GM19193 (cell line): ENCODE measurements around the gene CFLAR.
A peak's percentile ranks its signal among the peaks of the same experiment; 100 is the strongest.

ENCODE experiments used
- POLR2A ChIP-seq: IDR thresholded peaks from 4 replicates; pipeline ENCODE4 v1.6.1; 2011; ENCODE audit not compliant: insufficient read depth, insufficient read length; ENCODE audit errors: extremely low read depth

Gene CFLAR

DNA sequence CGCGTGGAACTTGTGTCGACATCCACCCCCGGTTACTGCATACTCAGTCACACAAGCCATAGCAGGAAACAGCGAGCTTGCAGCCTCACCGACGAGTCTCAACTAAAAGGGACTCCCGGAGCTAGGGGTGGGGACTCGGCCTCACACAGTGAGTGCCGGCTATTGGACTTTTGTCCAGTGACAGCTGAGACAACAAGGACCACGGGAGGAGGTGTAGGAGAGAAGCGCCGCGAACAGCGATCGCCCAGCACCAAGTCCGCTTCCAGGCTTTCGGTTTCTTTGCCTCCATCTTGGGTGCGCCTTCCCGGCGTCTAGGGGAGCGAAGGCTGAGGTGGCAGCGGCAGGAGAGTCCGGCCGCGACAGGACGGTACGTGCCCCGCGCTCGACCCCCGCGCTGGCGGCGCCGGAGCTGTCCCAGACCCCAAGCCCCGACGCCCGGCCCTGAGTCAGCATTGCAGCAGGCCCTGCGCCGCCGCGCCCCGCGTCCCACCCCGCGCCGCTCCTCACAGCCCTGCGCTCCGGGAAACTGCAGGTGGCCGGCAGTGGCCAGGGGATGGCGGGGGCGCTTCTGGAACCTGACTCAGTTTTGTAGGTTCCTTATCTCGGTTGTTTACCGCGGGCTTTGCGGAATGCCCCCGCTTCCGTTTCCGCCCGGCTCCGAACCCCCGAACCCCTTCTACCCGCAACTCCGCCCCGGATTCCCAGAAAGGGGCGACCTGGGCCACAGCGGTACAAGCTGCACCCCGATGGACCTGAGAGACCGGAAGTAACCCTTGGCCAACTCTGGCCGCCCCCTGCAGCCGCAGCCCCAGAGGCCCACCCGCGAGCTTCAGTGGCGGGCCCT is at the start of gene CFLAR:
TSS of gene CFLAR (plus strand) at position 50 of the 844 bp plus-strand sequence. CDS start 13,702 bp downstream, outside the sequence.
- peak; percentile 93 for TF ChIP-seq POLR2A

DNA sequence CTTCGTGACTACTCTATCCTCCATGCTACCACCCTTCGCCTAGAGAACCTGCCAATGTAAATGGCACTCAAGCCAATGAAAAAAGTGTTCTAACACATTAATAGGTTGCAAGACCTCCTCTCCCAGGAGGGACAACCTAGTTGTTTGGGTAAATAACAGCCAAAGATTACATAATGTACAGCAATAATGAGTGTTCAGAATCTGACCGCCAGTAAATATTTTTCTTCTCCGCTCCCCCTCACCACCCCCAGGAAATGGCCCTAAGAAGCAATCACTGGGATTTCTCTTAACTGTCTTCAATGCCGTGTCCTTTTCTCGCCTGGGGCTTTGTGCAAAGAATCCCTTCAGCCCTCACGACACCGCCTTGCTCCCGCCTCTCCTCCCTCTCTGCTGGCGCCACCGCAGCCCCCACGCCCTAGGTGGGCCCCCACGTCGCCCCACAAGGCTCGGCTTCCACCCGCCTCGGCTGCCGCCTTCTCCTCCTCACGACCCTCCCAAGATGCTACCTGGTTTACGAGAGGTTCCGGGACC is 45.0 kb upstream of the CFLAR start:
- no peak for TF ChIP-seq POLR2A

DNA sequence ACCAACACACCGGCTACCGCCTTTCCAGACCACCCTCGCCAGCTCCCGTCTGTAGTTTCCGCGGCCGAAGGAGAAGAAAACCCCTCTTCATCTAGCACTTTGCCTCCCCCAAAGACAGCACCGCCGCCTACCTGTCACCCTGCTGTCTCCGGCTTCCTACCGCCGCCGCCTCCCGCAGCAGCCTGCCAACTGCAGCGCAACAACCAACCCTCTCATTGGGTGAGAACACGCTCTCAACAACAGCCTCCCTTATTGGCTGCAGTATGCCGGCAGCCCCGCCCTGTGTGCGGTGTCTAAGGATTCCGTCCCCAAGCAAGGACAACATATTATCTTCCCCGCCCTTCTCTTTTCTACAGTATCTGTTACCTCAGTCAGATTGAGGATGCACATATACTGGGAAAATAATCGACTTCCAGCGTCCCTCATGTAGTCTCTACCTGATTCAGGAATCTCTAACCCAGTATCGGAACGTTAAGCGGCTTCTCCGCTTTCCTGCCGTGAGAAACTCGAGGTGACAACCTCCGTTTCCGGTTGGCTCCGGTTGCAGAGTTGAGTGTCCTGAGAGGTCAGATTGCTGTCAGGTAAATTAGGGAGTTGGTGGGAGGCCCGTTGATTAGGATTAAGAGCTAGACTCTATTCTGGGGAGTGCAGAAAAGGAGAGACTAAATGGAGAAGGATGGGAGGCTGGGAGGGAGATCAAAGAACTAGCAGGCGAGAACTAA is 44.3 kb upstream of the CFLAR start, which contains the start of the genes HYCC2 and NDUFB3:
TSS of gene HYCC2 (minus strand) at position 193 of the 722 bp plus-strand sequence. CDS start 47,662 bp downstream, outside the sequence.
TSS of gene NDUFB3 (plus strand) at position 523 of the 722 bp plus-strand sequence. CDS start 6,882 bp downstream, outside the sequence.
- TF ChIP-seq POLR2A, result peak; percentile 72

DNA sequence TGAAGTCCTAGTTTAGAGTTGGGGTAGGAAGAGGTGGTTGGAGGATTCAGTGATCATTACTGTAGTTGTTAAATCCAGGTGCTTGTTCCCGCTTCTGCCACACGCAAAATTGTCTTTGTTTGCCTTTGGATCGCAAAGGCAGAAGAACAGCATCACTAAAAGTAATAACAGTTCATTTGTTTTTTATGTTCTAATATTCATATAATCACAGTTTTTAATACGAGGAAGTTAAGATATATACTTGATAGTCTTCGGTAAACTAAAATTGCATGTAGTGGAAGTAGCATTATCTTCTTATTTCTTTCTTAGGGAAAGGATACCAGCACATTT is 43.8 kb upstream of the CFLAR start:
- TF ChIP-seq POLR2A, result no peak

DNA sequence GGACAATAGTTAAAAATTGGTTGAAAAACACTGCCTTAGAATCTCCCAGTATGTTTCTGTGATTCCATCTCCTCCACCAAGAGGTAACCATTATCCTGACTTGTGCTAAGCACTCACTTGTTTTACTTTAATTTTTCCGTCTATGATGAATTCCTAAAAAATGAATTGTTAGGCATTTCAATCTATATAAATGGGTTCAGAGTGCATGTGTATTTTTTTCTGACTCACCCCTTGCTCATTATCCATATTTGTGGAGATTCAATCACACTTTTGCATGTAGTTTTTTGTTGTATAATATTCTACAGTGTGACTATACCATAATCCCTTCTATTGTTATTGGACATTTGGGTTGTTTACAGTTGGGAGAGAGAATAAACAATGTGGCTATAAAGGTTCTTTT is 42.9 kb upstream of the CFLAR start:
- no peak for TF ChIP-seq POLR2A

DNA sequence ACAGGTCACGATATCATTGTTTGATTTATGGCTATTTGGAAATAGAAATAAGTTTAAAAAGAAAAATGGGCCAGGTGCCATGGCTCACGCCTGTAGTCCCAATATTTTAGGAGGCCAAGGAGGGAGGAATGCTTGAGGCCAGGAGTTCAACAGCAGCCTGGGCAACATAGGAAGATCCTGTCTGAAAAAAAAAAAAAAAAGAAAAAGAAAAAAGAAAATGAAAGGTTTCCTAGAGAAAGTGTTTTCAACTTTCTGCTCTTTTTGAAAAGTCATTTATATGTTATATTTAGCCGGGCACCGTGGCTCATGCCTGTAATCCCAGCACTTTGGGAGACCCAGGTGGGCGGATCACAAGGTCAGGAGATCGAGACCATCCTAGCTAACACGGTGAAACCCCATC is 41.0 kb upstream of the CFLAR start:
- TF ChIP-seq POLR2A, result no peak

DNA sequence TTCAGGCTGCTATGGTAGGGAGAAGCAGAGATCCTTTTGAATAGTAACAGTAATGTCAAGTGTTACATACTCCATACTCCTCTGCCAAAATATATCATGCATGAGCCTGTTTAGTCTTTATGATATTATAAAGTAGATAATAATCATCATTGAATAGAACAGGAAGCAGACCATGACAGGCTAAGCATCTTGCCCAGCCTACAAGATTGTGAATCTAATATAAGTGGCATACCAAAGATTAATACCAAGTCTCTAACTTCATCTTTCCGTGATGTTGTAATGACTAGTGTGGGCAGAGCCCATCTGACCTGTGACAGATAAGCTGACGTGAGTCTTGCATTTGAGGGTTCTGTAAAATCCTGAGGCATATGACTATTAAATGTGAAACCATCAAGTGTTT is 31.1 kb upstream of the CFLAR start:
- TF ChIP-seq POLR2A, result no peak

DNA sequence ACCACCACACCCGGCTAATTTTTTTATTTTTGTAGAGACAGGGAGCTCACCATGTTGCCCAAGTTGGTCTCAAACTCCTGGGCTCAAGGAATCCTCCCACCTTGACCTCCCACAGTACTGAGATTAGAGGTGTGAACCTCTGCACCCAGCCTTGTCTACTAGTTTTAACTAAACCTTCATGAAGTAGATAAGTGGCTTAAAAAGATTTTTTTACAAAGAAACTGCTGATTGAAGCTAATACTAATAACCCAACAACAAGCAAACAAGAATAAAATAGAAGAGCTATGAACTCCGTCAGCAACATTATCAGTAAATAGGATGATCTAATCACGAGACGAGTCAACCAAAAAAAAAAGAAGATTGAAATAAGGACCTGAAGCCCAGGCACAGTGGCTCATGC is 25.4 kb upstream of the CFLAR start:
- no peak for TF ChIP-seq POLR2A

DNA sequence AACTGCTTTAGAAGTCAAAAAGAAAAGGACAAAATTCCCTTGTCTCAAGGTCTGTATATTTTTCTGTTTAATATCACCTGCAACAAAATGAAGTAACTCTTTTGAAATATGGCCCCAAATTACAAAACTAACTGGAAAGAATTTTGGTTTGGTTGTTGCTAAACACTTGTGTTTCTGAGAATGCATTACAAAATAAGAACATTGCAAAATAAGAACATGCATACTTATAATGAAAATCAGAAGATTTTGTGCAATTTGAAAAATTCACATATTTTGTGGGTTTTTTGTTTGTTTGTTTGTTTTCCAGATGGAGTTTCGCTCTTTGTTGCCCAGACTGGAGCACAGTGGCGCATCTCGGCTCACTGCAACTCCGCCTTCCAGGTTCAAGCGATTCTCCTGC is 22.4 kb upstream of the CFLAR start:
- no peak for TF ChIP-seq POLR2A

DNA sequence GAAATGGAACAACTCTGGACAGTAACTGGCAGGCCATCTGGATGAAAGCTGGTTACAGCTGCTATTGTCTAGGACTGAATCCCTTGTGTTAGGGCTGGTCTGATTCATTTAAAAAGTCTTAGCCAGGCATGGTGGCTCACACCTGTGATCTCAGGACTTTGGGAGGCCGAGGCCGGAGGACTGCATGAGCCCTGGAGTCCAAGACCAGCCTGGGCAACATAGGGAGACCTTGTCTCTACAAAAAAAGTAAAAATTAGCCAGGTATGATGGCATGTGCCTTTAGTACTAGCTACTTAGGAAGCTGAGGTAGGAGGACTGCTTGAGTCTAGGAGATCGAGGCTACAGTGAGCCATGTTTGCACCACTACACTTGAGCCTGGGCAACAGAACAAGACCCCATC is 15.5 kb upstream of the CFLAR start:
- TF ChIP-seq POLR2A, result no peak

DNA sequence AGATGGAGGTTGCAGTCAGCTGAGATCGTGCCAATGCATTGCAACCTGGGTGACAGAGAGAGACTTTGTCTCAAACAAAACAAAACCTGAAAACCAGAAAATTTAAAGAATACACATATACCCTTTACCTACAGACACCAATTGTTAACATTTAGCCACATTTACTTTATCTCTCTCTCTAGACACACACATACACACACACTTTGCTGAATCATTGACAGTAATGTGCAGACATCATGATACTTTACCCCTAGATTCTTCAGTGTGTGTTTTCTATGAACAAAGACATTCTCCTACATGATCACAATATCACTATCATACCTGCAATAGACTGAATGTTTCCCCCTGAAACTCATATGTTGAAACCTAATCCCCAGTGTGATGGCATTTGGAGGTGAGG is 10.2 kb upstream of the CFLAR start:
- no peak for TF ChIP-seq POLR2A

DNA sequence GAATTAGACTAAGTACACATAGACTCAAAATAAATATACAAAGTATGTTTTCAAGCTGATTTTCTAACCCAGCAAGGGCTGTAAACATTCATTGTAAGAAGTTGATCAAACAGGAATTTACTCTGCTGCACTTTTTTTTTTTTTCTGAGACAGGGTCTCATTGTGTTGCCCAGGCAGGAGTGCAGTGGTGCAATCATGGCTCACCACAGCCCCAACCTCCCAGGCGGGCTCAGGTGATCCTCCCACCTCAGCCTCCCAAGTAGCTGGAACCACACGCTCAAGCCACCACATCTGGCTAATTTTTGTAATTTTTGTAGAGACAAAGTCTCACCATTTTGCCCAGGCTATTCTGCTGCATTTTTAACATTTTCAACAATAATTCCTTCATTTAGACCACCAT is 8.3 kb upstream of the CFLAR start:
- no peak for TF ChIP-seq POLR2A

DNA sequence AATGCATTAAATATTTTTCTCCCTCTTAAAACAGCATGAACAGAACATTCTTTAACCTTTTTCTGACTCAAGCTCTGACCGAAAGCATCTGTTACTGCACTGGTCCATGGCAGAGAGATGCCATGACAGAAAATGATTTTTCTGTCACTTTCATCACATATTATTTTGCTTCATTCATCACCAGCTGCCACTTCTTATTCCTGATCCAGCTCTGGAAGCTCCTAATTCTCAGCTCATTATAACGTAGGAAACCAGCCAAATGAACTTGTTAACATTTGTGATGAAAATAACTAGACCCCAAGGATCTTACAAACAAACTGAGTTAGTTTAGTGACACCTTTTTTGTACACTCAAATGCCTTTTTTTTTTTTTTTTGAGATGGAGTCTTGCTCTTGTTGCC is 7.6 kb upstream of the CFLAR start:
- no peak for TF ChIP-seq POLR2A

DNA sequence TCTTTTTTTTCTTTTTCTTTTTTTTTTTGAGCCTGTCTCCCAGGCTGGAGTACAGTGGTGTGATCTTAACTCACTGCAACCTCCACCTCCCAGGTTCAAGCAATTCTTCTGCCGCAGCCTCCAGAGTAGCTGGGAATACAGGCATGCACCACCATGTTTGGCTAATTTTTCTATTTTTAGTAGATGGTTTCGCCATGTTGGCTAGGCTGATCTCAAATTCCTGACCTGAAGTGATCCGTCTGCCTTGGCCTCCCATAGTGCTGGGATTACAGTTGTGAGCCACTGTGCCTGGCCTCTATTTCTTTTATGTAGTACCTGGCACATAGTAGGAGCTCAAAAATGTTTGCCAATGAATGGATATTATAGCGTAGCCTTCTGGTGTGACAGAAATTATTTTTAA is 6.8 kb upstream of the CFLAR start:
- TF ChIP-seq POLR2A, result no peak

DNA sequence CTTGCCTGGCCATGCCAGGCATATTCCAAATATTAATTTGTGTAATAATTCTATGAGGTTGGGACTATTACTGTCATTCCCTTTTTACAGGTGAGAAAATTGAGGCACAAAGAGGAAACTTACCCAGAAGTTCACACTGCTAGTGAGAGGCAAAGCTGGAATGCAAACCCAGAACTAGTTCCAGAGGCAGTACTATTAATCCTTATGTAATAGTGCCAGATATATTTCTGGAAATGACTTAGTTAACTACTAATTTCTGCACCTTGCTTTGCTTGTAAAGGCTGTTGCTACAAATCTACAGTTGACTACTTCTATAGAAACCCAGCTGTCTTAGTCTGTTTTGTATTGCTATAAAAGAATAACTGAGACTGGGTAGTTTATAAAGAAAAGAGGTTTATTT is 5.3 kb upstream of the CFLAR start:
- no peak for TF ChIP-seq POLR2A

DNA sequence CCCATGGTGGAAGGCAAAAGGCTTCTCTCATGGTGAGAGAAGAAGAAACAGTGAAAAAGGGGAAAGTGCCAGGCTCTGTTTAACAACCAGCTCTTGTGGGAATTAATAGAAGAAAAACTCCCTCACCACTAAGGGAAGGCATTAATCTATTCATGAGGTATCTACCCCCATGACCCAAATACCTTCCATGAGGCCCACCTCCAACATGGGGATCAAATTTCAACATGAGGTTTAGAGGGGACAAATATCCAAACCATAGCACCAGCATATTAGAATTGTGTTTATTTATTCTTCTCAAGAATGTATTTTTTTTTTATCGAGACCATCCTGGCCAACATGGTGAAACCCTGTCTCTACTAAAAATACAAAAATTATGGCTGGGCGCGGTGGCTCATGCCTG is 4.9 kb upstream of the CFLAR start:
- no peak for TF ChIP-seq POLR2A
